ENCODE data around the gene RBM3. TPM values are rescaled to one million over a fixed set of nuclear protein-coding genes. Genes with fewer than 3 reads are reported as not detected.
"Not testable (repeated sequence)": the region's sequence is repeated elsewhere in the genome, so short reads cannot be mapped to it uniquely, and the experiment has no call there.

Gene RBM3
- total RNA-seq (2014; rRNA removed), result 375 and 389 TPM in 2 replicates
- Bru-seq, nascent RNA, result percentile 99 among the genes with signal in this experiment
- percentile 99 among the genes with signal in this experiment for BruChase-seq, experiment 1, labeled RNA remaining after a 6-hour chase
- percentile 100 among the genes with signal in this experiment for BruChase-seq, experiment 2, labeled RNA remaining after a 2-hour chase
- long read RNA-seq, transcript RBM3-203 (7 exons, 2,162 nt), result major isoform, 127 of 173 reads
- long read RNA-seq, partial matches to known transcripts, result 7 of 173 reads
- long read RNA-seq, other reads (novel, unspliced or antisense), result 35 of 173 reads

DNA sequence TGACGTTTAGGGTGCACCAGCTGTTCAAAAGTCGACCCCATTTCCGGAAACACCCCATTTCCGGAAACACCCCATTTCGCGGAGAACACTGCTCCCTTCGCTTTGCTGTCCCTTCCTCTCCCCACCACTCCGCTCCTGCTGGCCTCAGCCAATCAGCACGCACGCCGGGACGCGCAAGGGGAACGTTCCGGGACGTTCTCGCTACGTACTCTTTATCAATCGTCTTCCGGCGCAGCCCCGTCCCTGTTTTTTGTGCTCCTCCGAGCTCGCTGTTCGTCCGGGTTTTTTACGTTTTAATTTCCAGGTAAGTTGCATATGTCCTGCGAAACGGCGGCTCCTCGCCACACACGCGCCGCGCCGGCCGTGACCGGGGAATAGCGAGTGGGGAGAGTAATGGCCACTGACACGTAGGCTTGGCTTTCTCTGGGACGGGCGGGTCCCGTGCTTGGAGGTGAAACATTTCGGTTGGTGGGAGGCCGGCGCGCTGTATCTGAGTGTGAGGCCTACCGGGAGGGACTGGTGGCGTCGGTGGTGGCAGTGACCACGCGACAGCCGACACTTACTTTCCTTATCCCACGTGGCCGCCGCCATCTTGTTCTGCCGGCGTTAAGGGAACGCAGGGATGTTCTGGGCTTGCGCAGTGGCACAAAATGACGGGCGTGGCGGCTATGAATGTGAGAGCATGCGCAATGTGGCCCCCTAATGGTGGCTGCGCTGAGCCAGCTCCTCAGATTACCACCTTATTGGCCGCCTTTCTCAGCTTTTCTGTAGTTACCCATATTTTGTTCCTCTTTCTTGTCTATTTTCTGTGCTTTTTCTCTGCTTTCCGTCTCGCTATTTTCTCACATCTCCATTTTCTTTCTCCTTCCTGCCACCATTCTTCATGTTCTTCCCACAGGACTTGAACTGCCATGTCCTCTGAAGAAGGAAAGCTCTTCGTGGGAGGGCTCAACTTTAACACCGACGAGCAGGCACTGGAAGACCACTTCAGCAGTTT lies at the start of gene RBM3:
Gene RBM3 (plus strand): TSS at position 215 of the 997 bp plus-strand sequence. CDS start 697 bp downstream, at position 912.
- ATAC-seq (peak; percentile 95), DNase-seq (peak; percentile 92)
- ChIA-PET CTCF (no interaction called here), POLR2A (ENCODE audit: unreplicated experiment) (interaction anchor here (0.6 to 1.0 kb wide), 4 partner anchors 55 to 488 kb away, joined by 3 to 6 read pairs (median 3); partner anchors contain the start of genes PQBP1 and TIMM17B)
- intact Hi-C loops (cut with micrococcal nuclease), result loop anchor here (1.0 kb wide), 1 partner anchor 23 kb away; the partner anchor contains the start of gene WDR13
- Histone ChIP-seq H3K27ac (ENCODE audit: low read length) (peak within 1 kb of the TSS; percentile 98), H3K9me2 (replicated peaks; ENCODE audit: low read length) (no peaks in the 10 kb centered on the region), H4K20me1 (ENCODE audit: low read length) (peaks cover 36% of the 10 kb centered on the region), H2AFZ (ENCODE audit: low read length) (peak within 1 kb of the TSS; percentile 98), H3K9ac (ENCODE audit: low read length) (peak within 1 kb of the TSS; percentile 100), H3K4me2 (ENCODE audit: low read length) (peak within 1 kb of the TSS; percentile 100), H3K27me3 (ENCODE audit: low read length) (no peaks in the 10 kb centered on the region), H3K79me2 (ENCODE audit: low read length) (peaks cover 31% of the 10 kb centered on the region), H3F3A (ENCODE audit: low read length, unreplicated experiment) (peaks cover 5% of the 10 kb centered on the region), H3K4me1 (ENCODE audit: insufficient read depth, low read length) (peaks cover 27% of the 10 kb centered on the region), H3K9me3 (ENCODE audit: low read length) (no peaks in the 10 kb centered on the region), H3K36me3 (ENCODE audit: low read depth, low read length) (peaks cover 41% of the 10 kb centered on the region), H3K4me3 (ENCODE audit: low read length) (peak within 1 kb of the TSS; percentile 99)
- TF ChIP-seq, protein P1, sequence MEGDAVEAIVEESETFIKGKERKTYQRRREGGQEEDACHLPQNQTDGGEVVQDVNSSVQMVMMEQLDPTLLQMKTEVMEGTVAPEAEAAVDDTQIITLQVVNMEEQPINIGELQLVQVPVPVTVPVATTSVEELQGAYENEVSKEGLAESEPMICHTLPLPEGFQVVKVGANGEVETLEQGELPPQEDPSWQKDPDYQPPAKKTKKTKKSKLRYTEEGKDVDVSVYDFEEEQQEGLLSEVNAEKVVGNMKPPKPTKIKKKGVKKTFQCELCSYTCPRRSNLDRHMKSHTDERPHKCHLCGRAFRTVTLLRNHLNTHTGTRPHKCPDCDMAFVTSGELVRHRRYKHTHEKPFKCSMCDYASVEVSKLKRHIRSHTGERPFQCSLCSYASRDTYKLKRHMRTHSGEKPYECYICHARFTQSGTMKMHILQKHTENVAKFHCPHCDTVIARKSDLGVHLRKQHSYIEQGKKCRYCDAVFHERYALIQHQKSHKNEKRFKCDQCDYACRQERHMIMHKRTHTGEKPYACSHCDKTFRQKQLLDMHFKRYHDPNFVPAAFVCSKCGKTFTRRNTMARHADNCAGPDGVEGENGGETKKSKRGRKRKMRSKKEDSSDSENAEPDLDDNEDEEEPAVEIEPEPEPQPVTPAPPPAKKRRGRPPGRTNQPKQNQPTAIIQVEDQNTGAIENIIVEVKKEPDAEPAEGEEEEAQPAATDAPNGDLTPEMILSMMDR (conservative IDR thresholded peaks at IDR 0.05; ENCODE audit: low read depth, low read length), result peak; percentile 46
- TF ChIP-seq EZH2 (IDR thresholded peaks at IDR 0.05; ENCODE audit: low read length, unreplicated experiment), result no peak
- TF ChIP-seq EZH2phosphoT487 (IDR thresholded peaks at IDR 0.05; ENCODE audit: borderline replicate concordance, low read length), result no peak
- BruUV-seq (replicated peaks), result TSS peak; percentile 70

GRCh38 chrX:48525853-48526252 lies 48.4 kb upstream of the RBM3 start:
- H2AFZ ChIP-seq (ENCODE audit: low read length); H3K9me3 ChIP-seq (ENCODE audit: low read length); CTCF ChIA-PET; H3F3A ChIP-seq (ENCODE audit: low read length, unreplicated experiment); H3K9ac ChIP-seq (ENCODE audit: low read length); H3K27ac ChIP-seq (ENCODE audit: low read length); DNase-seq; H3K4me3 ChIP-seq (ENCODE audit: low read length); BruUV-seq (replicated peaks); H3K27me3 ChIP-seq (ENCODE audit: low read length); H4K20me1 ChIP-seq (ENCODE audit: low read length); ATAC-seq; H3K9me2 ChIP-seq (replicated peaks; ENCODE audit: low read length); H3K4me2 ChIP-seq (ENCODE audit: low read length); intact Hi-C loops (cut with micrococcal nuclease): not testable (repeated sequence)
- Histone ChIP-seq H3K79me2 (ENCODE audit: low read length) (peaks cover 31% of the 10 kb centered on the region), H3K4me1 (ENCODE audit: insufficient read depth, low read length) (peaks cover 11% of the 10 kb centered on the region), H3K36me3 (ENCODE audit: low read depth, low read length) (peaks cover 32% of the 10 kb centered on the region)
- POLR2A ChIA-PET (ENCODE audit: unreplicated experiment), result interaction anchor here (0.6 kb wide), 1 partner anchor 211 kb away, joined by 4 read pairs; no protein-coding TSS in a partner anchor

GRCh38 chrX:48530736-48531135 lies 43.5 kb upstream of the RBM3 start:
- no peaks in the 10 kb centered on the region for H3K27me3 ChIP-seq (ENCODE audit: low read length)
- ATAC-seq (no peak; the same call in 1 of the 2 replicates), DNase-seq (peak; percentile 18)
- no peak overlapping the region for H3K4me3 ChIP-seq (ENCODE audit: low read length)
- no peak overlapping the region for H3K9ac ChIP-seq (ENCODE audit: low read length)
- no peak overlapping the region for H2AFZ ChIP-seq (ENCODE audit: low read length)
- H3K36me3 ChIP-seq (ENCODE audit: low read depth, low read length), result peaks cover 20% of the 10 kb centered on the region
- no TSS peak for BruUV-seq (replicated peaks)
- ChIA-PET POLR2A (ENCODE audit: unreplicated experiment) (no interaction called here), CTCF (no interaction called here)
- H3K79me2 ChIP-seq (ENCODE audit: low read length), result no peaks in the 10 kb centered on the region
- TF ChIP-seq EZH2phosphoT487 (IDR thresholded peaks at IDR 0.05; ENCODE audit: borderline replicate concordance, low read length), result no peak
- TF ChIP-seq, protein P1 (conservative IDR thresholded peaks at IDR 0.05; ENCODE audit: low read depth, low read length), result no peak
- H3K27ac ChIP-seq (ENCODE audit: low read length), result peak overlapping the region; percentile 86
- H4K20me1 ChIP-seq (ENCODE audit: low read length), result no peaks in the 10 kb centered on the region
- no peaks in the 10 kb centered on the region for H3K9me2 ChIP-seq (replicated peaks; ENCODE audit: low read length)
- no peaks in the 10 kb centered on the region for H3F3A ChIP-seq (ENCODE audit: low read length, unreplicated experiment)
- peaks cover 22% of the 10 kb centered on the region for H3K4me1 ChIP-seq (ENCODE audit: insufficient read depth, low read length)
- intact Hi-C loops (cut with micrococcal nuclease), result no loop called here
- no peaks in the 10 kb centered on the region for H3K9me3 ChIP-seq (ENCODE audit: low read length)
- H3K4me2 ChIP-seq (ENCODE audit: low read length), result 0 out of 2 replicates have a peak overlapping the region, but pooled peaks have one; percentile 35
